ENCODE measurements around the gene IQSEC1. TPM values are rescaled to one million over a fixed set of nuclear protein-coding genes. Genes with fewer than 3 reads are reported as not detected.

The IQSEC1 gene
- total and polyA plus RNA-seq, 9 of the 15 experiments (the other 6 are each of a cell fraction or from before 2014, with no cell fraction given): 0.56 to 39.0 (median 6.8) TPM

DNA sequence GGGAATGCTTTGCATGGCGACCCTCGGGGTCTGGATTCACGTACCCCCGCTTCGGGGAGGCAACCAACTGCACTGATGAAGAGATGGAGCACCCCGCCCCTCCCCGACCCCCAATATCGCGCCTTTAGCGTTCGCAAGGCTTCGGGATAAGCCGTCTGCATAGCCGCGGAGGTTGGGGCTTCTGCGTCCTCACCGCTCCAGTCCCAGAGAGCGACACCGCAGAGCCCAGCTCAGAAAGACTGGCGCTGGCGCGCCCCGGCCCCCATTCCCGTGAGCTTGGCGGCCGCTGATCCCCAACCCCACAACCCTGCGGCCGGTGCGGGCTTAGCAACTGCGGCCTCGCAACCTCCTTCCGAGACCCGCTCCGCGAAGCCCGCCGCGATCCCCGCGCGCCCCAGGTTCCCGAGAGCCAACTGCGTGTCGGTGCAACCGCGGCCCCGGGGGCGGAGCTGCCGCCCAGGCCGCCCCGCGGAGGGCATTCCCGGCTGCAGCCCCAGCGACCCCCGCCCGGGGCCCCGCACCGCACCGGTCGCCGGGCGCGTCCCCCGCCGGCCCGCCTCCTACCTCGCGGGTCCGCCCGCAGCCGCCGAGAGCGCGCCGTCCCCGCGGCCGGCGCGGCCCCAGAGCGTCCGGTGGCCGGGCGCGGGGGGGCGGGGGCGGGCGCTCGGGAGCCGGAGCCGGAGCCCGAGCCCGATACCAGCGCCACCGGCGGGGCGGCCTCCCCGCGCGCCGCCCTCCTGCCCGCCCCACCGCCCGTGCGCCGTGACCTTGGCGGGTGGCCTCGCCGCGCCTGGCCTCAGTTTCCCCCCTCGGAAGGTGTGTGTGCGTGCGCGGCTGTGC lies 79.5 kb downstream of the IQSEC1 start (continued):
- TF ChIP-seq MLX (CRISPR knock-in tag; conservative IDR thresholded peaks at IDR 0.05) (no peak), RBFOX2 (IDR thresholded peaks at IDR 0.05; ENCODE audit: low read depth, low read length) (peak; percentile 25; the same call in 1 of the 2 replicates), UBTF (IDR thresholded peaks at IDR 0.05; ENCODE audit: borderline replicate concordance in 1 of 2, low read depth in 2 of 2, low read length in 2 of 2) (0 out of 4 replicates have a peak, but pooled peaks have one; percentile 39 to 60), NONO (IDR thresholded peaks at IDR 0.05; ENCODE audit: low read depth in 2 of 2, low read length in 1 of 2) (peak in 1 of 2 experiments; percentile 24; a peak in 2 of 4 replicates), ZNF282 (CRISPR knock-in tag; IDR thresholded peaks at IDR 0.05) (0 out of 2 replicates have a peak, but pooled peaks have one; percentile 41), AFF4 (CRISPR knock-in tag; IDR thresholded peaks at IDR 0.05) (0 out of 2 replicates have a peak, but pooled peaks have one; percentile 16), NFIX (CRISPR knock-in tag; IDR thresholded peaks at IDR 0.05; ENCODE audit: low read depth) (no peak), CTBP1 (IDR thresholded peaks at IDR 0.05; ENCODE audit: borderline replicate concordance) (peak; percentile 11; the same call in 1 of the 2 replicates), ESRRB (CRISPR knock-in tag; IDR thresholded peaks at IDR 0.05; ENCODE audit: borderline replicate concordance) (no peak), TCF3 (CRISPR knock-in tag; IDR thresholded peaks at IDR 0.05) (no peak), GATAD2B (IDR thresholded peaks at IDR 0.05; ENCODE audit: borderline replicate concordance) (peak; percentile 76; the same call in 1 of the 2 replicates)
- TF ChIP-seq, protein P1, sequence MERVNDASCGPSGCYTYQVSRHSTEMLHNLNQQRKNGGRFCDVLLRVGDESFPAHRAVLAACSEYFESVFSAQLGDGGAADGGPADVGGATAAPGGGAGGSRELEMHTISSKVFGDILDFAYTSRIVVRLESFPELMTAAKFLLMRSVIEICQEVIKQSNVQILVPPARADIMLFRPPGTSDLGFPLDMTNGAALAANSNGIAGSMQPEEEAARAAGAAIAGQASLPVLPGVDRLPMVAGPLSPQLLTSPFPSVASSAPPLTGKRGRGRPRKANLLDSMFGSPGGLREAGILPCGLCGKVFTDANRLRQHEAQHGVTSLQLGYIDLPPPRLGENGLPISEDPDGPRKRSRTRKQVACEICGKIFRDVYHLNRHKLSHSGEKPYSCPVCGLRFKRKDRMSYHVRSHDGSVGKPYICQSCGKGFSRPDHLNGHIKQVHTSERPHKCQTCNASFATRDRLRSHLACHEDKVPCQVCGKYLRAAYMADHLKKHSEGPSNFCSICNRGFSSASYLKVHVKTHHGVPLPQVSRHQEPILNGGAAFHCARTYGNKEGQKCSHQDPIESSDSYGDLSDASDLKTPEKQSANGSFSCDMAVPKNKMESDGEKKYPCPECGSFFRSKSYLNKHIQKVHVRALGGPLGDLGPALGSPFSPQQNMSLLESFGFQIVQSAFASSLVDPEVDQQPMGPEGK (CRISPR knock-in tag; IDR thresholded peaks at IDR 0.05; ENCODE audit: borderline replicate concordance): no peak
- TF ChIP-seq, protein P2, sequence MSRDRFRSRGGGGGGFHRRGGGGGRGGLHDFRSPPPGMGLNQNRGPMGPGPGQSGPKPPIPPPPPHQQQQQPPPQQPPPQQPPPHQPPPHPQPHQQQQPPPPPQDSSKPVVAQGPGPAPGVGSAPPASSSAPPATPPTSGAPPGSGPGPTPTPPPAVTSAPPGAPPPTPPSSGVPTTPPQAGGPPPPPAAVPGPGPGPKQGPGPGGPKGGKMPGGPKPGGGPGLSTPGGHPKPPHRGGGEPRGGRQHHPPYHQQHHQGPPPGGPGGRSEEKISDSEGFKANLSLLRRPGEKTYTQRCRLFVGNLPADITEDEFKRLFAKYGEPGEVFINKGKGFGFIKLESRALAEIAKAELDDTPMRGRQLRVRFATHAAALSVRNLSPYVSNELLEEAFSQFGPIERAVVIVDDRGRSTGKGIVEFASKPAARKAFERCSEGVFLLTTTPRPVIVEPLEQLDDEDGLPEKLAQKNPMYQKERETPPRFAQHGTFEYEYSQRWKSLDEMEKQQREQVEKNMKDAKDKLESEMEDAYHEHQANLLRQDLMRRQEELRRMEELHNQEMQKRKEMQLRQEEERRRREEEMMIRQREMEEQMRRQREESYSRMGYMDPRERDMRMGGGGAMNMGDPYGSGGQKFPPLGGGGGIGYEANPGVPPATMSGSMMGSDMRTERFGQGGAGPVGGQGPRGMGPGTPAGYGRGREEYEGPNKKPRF (IDR thresholded peaks at IDR 0.05; ENCODE audit: low read depth, low read length): no peak
